ENCODE data around the gene TOM1L2.

The TOM1L2 gene

DNA sequence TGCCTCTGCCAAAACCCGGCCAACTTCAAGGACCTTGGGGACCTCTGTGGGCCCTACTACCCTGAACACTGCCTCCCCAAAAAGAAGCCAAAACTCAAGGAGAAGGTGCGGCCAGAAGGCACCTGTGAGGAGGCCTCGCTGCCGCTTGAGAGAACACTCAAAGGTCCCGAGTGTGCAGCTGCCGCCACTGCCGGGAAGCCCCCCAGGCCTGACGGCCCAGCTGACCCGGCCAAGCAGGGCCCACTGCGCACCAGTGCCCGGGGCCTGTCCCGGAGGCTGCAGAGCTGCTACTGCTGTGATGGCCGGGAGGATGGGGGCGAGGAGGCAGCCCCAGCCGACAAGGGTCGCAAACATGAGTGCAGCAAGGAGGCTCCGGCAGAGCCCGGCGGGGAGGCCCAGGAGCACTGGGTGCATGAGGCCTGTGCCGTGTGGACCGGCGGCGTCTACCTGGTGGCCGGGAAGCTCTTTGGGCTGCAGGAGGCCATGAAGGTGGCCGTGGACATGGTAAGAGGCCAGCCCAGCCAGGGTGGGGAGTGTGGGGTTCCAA is 174.1 kb downstream of the TOM1L2 start:
- DNase-seq = no peak

DNA sequence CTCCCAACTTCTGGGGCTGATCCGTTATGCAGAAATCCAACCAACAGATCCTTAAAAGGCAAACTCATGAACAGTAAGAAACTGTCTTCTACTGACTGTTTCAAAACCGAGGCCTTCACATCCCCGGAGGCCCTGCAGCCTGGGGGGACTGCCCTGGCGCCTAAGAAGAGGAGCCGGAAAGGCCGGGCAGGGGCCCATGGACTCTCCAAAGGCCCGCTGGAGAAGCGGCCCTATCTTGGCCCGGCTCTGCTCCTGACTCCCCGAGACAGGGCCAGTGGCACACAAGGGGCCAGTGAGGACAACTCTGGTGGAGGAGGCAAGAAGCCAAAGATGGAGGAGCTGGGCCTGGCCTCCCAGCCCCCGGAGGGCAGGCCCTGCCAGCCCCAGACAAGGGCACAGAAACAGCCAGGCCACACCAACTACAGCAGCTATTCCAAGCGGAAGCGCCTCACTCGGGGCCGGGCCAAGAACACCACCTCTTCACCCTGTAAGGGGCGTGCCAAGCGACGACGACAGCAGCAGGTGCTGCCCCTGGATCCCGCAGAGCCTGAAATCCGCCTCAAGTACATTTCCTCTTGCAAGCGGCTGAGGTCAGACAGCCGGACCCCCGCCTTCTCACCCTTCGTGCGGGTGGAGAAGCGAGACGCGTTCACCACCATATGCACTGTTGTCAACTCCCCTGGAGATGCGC is 174.9 kb downstream of the TOM1L2 start:
- DNase-seq = no peak

DNA sequence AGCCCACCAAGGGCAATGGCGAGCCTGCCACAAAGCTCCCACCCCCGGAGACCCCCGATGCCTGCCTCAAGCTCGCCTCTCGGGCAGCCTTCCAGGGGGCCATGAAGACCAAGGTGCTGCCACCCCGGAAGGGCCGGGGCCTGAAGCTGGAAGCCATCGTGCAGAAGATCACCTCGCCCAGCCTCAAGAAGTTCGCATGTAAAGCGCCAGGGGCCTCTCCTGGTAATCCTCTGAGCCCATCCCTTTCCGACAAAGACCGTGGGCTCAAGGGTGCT is 175.5 kb downstream of the TOM1L2 start:
- DNase-seq = no peak

DNA sequence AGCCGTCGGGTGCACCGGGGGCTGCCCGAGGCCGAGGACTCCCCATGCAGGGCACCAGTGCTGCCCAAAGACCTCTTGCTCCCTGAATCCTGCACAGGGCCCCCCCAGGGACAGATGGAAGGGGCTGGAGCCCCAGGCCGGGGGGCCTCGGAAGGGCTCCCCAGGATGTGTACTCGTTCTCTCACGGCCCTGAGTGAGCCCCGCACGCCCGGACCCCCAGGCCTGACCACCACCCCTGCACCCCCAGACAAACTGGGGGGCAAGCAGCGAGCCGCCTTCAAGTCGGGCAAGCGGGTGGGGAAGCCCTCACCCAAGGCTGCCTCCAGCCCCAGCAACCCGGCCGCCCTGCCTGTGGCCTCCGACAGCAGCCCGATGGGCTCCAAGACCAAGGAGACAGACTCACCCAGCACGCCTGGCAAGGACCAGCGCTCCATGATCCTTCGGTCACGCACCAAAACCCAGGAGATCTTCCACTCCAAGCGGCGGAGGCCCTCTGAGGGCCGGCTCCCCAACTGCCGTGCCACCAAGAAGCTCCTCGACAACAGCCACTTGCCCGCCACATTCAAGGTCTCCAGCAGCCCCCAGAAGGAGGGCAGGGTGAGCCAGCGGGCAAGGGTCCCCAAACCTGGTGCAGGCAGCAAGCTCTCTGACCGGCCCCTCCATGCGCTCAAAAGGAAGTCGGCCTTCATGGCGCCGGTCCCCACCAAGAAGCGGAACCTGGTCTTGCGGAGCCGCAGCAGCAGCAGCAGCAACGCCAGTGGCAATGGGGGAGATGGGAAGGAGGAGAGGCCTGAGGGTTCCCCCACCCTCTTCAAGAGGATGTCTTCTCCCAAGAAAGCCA is 176.0 kb downstream of the TOM1L2 start:
- no peak for DNase-seq

DNA sequence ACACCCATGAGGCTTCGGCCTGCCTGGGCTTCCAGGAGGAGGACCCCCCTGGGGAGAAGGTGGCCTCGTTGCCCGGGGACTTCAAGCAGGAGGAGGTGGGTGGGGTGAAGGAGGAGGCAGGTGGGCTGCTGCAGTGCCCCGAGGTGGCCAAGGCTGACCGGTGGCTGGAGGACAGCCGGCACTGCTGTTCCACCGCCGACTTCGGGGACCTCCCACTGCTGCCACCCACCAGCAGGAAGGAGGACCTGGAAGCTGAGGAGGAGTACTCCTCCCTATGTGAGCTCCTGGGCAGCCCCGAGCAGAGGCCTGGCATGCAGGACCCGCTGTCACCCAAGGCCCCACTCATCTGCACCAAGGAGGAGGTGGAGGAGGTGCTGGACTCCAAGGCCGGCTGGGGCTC is 176.9 kb downstream of the TOM1L2 start:
- no peak for DNase-seq

DNA sequence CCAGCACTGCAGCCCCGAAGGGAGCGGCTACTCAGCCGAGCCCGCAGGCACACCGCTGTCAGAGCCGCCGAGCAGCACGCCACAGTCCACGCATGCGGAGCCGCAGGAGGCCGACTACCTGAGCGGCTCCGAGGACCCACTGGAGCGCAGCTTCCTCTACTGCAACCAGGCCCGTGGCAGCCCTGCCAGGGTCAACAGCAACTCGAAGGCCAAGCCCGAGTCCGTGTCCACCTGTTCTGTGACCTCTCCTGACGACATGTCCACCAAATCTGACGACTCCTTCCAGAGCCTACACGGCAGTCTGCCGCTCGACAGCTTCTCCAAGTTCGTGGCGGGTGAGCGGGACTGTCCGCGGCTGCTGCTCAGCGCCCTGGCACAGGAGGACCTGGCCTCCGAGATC is 177.8 kb downstream of the TOM1L2 start:
- DNase-seq = no peak

Measured in NCI-H1105 (cell line).